ENCODE results near the gene CHST15. TPM values are rescaled to one million over a fixed set of nuclear protein-coding genes. Genes with fewer than 3 reads are reported as not detected.

Gene CHST15
- total and polyA plus RNA-seq, 2 donors from 2014 or later: 2.8 to 39.7 TPM

- Histone ChIP-seq H3K9ac (ENCODE audit: low read length in 3 of 3) (no peak overlapping the region), H3K4me3 (ENCODE audit: low read length in 3 of 3) (no peak overlapping the region), H3K27ac (ENCODE audit: low read depth in 2 of 2, low read length in 2 of 2) (no peak overlapping the region), H3K9me3 (ENCODE audit: control insufficient read depth in 2 of 3, insufficient read depth in 1 of 3, low read length in 3 of 3) (no peaks in the 10 kb centered on the region), H3K27me3 (ENCODE audit: control insufficient read depth, insufficient read depth, low read length) (no peaks in the 10 kb centered on the region), H3K36me3 (ENCODE audit: control insufficient read depth in 2 of 3, insufficient read depth in 3 of 3, low read length in 3 of 3) (peaks cover 0 to 5% (median 0%) of the 10 kb centered on the region in 3 donors), H3K4me1 (ENCODE audit: control insufficient read depth in 2 of 3, insufficient read depth in 2 of 3, low read depth in 1 of 3, low read length in 3 of 3) (no peaks in the 10 kb centered on the region)
- TF ChIP-seq, protein P1, sequence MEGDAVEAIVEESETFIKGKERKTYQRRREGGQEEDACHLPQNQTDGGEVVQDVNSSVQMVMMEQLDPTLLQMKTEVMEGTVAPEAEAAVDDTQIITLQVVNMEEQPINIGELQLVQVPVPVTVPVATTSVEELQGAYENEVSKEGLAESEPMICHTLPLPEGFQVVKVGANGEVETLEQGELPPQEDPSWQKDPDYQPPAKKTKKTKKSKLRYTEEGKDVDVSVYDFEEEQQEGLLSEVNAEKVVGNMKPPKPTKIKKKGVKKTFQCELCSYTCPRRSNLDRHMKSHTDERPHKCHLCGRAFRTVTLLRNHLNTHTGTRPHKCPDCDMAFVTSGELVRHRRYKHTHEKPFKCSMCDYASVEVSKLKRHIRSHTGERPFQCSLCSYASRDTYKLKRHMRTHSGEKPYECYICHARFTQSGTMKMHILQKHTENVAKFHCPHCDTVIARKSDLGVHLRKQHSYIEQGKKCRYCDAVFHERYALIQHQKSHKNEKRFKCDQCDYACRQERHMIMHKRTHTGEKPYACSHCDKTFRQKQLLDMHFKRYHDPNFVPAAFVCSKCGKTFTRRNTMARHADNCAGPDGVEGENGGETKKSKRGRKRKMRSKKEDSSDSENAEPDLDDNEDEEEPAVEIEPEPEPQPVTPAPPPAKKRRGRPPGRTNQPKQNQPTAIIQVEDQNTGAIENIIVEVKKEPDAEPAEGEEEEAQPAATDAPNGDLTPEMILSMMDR (IDR thresholded peaks at IDR 0.05; ENCODE audit: borderline replicate concordance, extremely low read depth, insufficient read depth): no peak
- peak in 1 of 5 donors; percentile 50 for DNase-seq
- intact Hi-C loops (cut with DNase I): no loop called here
- FAIRE-seq: no peak
Measured at GRCh38 chr10:124043310-124044142, 49.9 kb downstream of the CHST15 start.

- Histone ChIP-seq H3K9me3 (ENCODE audit: control insufficient read depth in 2 of 3, insufficient read depth in 1 of 3, low read length in 3 of 3) (no peaks in the 10 kb centered on the region), H3K4me1 (ENCODE audit: control insufficient read depth in 2 of 3, insufficient read depth in 2 of 3, low read depth in 1 of 3, low read length in 3 of 3) (no peaks in the 10 kb centered on the region), H3K36me3 (ENCODE audit: control insufficient read depth in 2 of 3, insufficient read depth in 3 of 3, low read length in 3 of 3) (peaks cover 0 to 5% (median 0%) of the 10 kb centered on the region in 3 donors), H3K27me3 (ENCODE audit: control insufficient read depth, insufficient read depth, low read length) (no peaks in the 10 kb centered on the region), H3K27ac (ENCODE audit: low read depth in 2 of 2, low read length in 2 of 2) (no peak overlapping the region), H3K9ac (ENCODE audit: low read length in 3 of 3) (no peak overlapping the region), H3K4me3 (ENCODE audit: low read length in 3 of 3) (no peak overlapping the region)
- DNase-seq: peak in 1 of 5 donors; percentile 43
- TF ChIP-seq, protein P1 (IDR thresholded peaks at IDR 0.05; ENCODE audit: borderline replicate concordance, extremely low read depth, insufficient read depth): no peak
- FAIRE-seq: no peak
- intact Hi-C loops (cut with DNase I): no loop called here
Measured at GRCh38 chr10:124042656-124043309, 50.6 kb downstream of the CHST15 start.

- TF ChIP-seq, protein P1 (IDR thresholded peaks at IDR 0.05; ENCODE audit: borderline replicate concordance, extremely low read depth, insufficient read depth): no peak
Measured at GRCh38 chr10:124041675-124042445, 51.5 kb downstream of the CHST15 start.

More at GRCh38 chr10:124041675-124042445, 51.5 kb downstream of the CHST15 start:
- no peak overlapping the region for H3K9ac ChIP-seq (ENCODE audit: low read length in 3 of 3)
- intact Hi-C loops (cut with DNase I): no loop called here
- peaks cover 0 to 5% (median 0%) of the 10 kb centered on the region in 3 donors for H3K36me3 ChIP-seq (ENCODE audit: control insufficient read depth in 2 of 3, insufficient read depth in 3 of 3, low read length in 3 of 3)
- H3K27ac ChIP-seq (ENCODE audit: low read depth in 2 of 2, low read length in 2 of 2): no peak overlapping the region
- no peaks in the 10 kb centered on the region for H3K9me3 ChIP-seq (ENCODE audit: control insufficient read depth in 2 of 3, insufficient read depth in 1 of 3, low read length in 3 of 3)
- peak in 1 of 5 donors; percentile 49 for DNase-seq
- H3K27me3 ChIP-seq (ENCODE audit: control insufficient read depth, insufficient read depth, low read length): no peaks in the 10 kb centered on the region
- no peaks in the 10 kb centered on the region for H3K4me1 ChIP-seq (ENCODE audit: control insufficient read depth in 2 of 3, insufficient read depth in 2 of 3, low read depth in 1 of 3, low read length in 3 of 3)
- no peak overlapping the region for H3K4me3 ChIP-seq (ENCODE audit: low read length in 3 of 3)
- no peak for FAIRE-seq
